Loucy (cell line): ENCODE measurements around the gene ATP10A.

Experiments used
- H2AFZ ChIP-seq: fragments of 200-600 bp; sonication (generic); 2 replicates; pipeline ENCODE4 v1.6.0; 2016; ENCODE audit warnings: antibody characterized with exemption, mild to moderate bottlenecking, low read length, moderate library complexity
- H3F3A ChIP-seq: fragments of 200-600 bp; 2 replicates; pipeline ENCODE4 v1.6.0; 2016; ENCODE audit warnings: antibody characterized with exemption, low read depth, mild to moderate bottlenecking
- H3K27me3 ChIP-seq: fragments of 200-600 bp; sonication (generic); 2 replicates; pipeline ENCODE4 v1.6.1; 2014; ENCODE audit warnings: low read length, mild to moderate bottlenecking; ENCODE audit not compliant: insufficient read depth, poor library complexity, severe bottlenecking
- H3K36me3 ChIP-seq: fragments of 200-600 bp; sonication (generic); 2 replicates; pipeline ENCODE4 v1.6.1; 2016; ENCODE audit warnings: low read length; ENCODE audit not compliant: insufficient read depth
- H3K4me1 ChIP-seq: fragments of 200-600 bp; sonication (generic); 2 replicates; pipeline ENCODE4 v1.5.1; 2014; ENCODE audit warnings: low read length, mild to moderate bottlenecking; ENCODE audit not compliant: insufficient read depth, poor library complexity, severe bottlenecking
- H3K4me2 ChIP-seq: fragments of 200-600 bp; sonication (generic); 2 replicates; pipeline ENCODE4 v1.6.0; 2014; ENCODE audit warnings: antibody characterized with exemption, low read length, low read depth, mild to moderate bottlenecking; ENCODE audit not compliant: poor library complexity, severe bottlenecking
- H3K4me3 ChIP-seq: fragments of 200-600 bp; sonication (generic); 2 replicates; pipeline ENCODE4 v1.5.1; 2014; ENCODE audit warnings: low read length, mild to moderate bottlenecking, mixed read lengths; ENCODE audit not compliant: poor library complexity, severe bottlenecking
- H3K79me2 ChIP-seq: fragments of 200-600 bp; sonication (generic); 2 replicates; pipeline ENCODE4 v1.6.1; 2014; ENCODE audit warnings: low read length; ENCODE audit not compliant: insufficient read depth
- H3K9ac ChIP-seq: fragments of 200-600 bp; sonication (generic); 2 replicates; pipeline ENCODE4 v1.6.0; 2014; ENCODE audit warnings: mild to moderate bottlenecking, low read depth, low read length, moderate library complexity; ENCODE audit not compliant: poor library complexity, severe bottlenecking
- H3K9me2 ChIP-seq: fragments of 200-600 bp; sonication (generic); replicated peaks from 2 replicates; pipeline ENCODE4 v1.6.1; 2016; ENCODE audit warnings: low read depth, low read length, mixed read lengths
- H3K9me3 ChIP-seq: fragments of 200-600 bp; sonication (generic); 2 replicates; pipeline ENCODE4 v1.6.1; 2014; ENCODE audit warnings: mild to moderate bottlenecking, antibody characterized with exemption, low read length, low read depth; ENCODE audit not compliant: insufficient read depth
- H4K20me1 ChIP-seq: fragments of 200-600 bp; sonication (generic); 2 replicates; pipeline ENCODE4 v1.6.0; 2014; ENCODE audit warnings: antibody characterized with exemption, low read length, mild to moderate bottlenecking; ENCODE audit not compliant: insufficient read depth, poor library complexity, severe bottlenecking
- EZH2phosphoT487 ChIP-seq: fragments of 200-600 bp; IDR thresholded peaks from 2 replicates; pipeline ENCODE4 v1.6.1; 2018; ENCODE audit warnings: antibody characterized with exemption, mild to moderate bottlenecking, moderate library complexity, borderline replicate concordance
- TF ChIP-seq, protein P1 (sequence below): fragments of 200-600 bp; sonication (generic); conservative IDR thresholded peaks from 2 replicates; pipeline ENCODE4 v1.5.1; 2014; ENCODE audit warnings: mild to moderate bottlenecking, antibody characterized with exemption, low read length

ATP10A gene

DNA sequence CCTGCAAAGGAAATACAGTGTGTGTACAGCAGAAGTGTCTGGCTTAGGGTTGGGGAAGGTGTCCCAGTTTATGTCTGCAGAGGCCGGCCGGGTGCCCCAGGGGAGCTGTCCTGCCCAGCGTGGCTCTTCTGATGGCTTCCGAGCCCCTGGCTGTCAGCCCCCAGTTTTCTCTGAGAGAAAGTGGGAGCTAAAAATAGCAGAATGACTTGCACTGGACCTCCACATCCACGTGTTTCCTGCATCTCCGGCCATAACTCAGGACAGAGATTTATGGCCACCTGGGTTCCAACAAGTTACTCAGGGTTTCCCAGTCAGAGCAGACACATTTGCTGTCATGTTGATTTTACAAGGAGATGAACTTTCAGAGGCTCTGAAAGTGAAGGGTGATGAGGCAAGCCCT is 192.0 kb downstream of the ATP10A start:
- Histone ChIP-seq H3F3A (no peaks in the 10 kb centered on the region), H3K36me3 (no peaks in the 10 kb centered on the region), H3K9ac (no peak overlapping the region), H3K27me3 (no peaks in the 10 kb centered on the region), H3K9me3 (peaks cover 8% of the 10 kb centered on the region; the same call in 1 of the 2 replicates), H3K79me2 (no peaks in the 10 kb centered on the region), H3K4me2 (no peak overlapping the region), H4K20me1 (no peaks in the 10 kb centered on the region), H3K4me1 (no peaks in the 10 kb centered on the region), H2AFZ (no peak overlapping the region), H3K9me2 (no peaks in the 10 kb centered on the region), H3K4me3 (no peak overlapping the region)
- TF ChIP-seq, protein P1, sequence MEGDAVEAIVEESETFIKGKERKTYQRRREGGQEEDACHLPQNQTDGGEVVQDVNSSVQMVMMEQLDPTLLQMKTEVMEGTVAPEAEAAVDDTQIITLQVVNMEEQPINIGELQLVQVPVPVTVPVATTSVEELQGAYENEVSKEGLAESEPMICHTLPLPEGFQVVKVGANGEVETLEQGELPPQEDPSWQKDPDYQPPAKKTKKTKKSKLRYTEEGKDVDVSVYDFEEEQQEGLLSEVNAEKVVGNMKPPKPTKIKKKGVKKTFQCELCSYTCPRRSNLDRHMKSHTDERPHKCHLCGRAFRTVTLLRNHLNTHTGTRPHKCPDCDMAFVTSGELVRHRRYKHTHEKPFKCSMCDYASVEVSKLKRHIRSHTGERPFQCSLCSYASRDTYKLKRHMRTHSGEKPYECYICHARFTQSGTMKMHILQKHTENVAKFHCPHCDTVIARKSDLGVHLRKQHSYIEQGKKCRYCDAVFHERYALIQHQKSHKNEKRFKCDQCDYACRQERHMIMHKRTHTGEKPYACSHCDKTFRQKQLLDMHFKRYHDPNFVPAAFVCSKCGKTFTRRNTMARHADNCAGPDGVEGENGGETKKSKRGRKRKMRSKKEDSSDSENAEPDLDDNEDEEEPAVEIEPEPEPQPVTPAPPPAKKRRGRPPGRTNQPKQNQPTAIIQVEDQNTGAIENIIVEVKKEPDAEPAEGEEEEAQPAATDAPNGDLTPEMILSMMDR = no peak
- TF ChIP-seq EZH2phosphoT487 = no peak

DNA sequence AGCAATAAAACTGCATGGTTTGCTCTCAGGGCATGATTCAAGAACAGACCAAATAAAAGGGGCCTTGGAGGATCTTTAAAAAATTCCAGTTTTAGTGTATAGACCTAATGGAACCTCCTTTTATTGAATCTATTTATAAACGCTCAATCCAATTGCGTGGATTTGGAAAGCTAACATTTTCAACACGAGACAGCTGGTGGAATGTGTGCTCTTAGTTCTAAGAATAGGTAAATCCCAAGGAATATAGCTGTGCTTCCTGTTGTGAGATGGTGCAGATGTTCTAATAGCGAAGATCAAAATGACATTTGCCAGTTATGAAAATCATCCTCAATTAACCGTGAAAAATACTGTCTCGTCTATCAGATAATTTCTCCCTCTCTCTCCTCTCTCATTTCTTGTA is 192.5 kb downstream of the ATP10A start:
- Histone ChIP-seq H3K36me3 (no peaks in the 10 kb centered on the region), H3K9me3 (peaks cover 8% of the 10 kb centered on the region; the same call in 1 of the 2 replicates), H3K4me3 (no peak overlapping the region), H3K4me2 (no peak overlapping the region), H3K9me2 (no peaks in the 10 kb centered on the region), H3F3A (no peaks in the 10 kb centered on the region), H3K27me3 (no peaks in the 10 kb centered on the region), H3K79me2 (no peaks in the 10 kb centered on the region), H3K9ac (no peak overlapping the region), H3K4me1 (no peaks in the 10 kb centered on the region), H2AFZ (no peak overlapping the region), H4K20me1 (no peaks in the 10 kb centered on the region)
- TF ChIP-seq, protein P1 = no peak
- TF ChIP-seq EZH2phosphoT487 = no peak

DNA sequence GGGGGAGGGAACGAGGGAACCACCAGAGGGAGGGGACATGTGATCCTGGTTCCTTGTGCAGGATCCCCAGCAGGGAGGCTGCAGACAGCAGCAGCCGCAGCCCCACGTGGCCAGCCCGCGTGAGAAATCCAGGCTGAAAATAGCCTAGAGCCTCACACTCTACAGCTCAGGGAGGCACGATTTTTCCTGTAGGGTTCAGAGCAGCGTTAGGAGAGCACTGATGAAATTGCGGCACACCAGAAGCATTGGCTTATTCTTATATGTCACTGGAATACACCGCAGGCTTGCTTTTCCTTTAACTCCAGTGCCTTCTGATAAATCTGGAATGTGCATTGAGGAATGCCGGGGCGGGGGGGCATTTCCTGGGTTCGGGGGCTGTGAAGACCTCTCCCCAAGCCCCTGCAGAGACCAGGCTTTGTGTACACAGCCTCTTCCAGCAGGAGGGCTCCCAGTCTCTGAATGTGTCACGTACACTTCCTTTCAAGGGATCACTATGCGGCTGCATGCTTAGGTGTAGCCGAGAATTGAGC is 193.0 kb downstream of the ATP10A start:
- Histone ChIP-seq H3K9ac (no peak overlapping the region), H3K4me2 (no peak overlapping the region), H4K20me1 (no peaks in the 10 kb centered on the region), H3K36me3 (no peaks in the 10 kb centered on the region), H3K9me2 (no peaks in the 10 kb centered on the region), H3K4me3 (no peak overlapping the region), H3F3A (no peaks in the 10 kb centered on the region), H2AFZ (no peak overlapping the region), H3K4me1 (no peaks in the 10 kb centered on the region), H3K27me3 (no peaks in the 10 kb centered on the region), H3K9me3 (peaks cover 8% of the 10 kb centered on the region; the same call in 1 of the 2 replicates), H3K79me2 (no peaks in the 10 kb centered on the region)
- TF ChIP-seq, protein P1 = no peak
- no peak for TF ChIP-seq EZH2phosphoT487
